H9 (cell line): ENCODE measurements around the gene MYMX. TPM values are rescaled to one million over a fixed set of nuclear protein-coding genes. Genes with fewer than 3 reads are reported as not detected.

ENCODE experiments used
- DNase-seq: peaks from one replicate; pipeline ENCODE4 v3.0.0-alpha.2; 2017
- H2AFZ ChIP-seq: one replicate; pipeline ENCODE4 v1.6.1; 2013; ENCODE audit warnings: mild to moderate bottlenecking, low read length, control low read depth, moderate library complexity
- H2AK5ac ChIP-seq: 2 replicates; pipeline ENCODE4 v1.6.1; 2013; ENCODE audit warnings: low read length, control low read depth, mixed read lengths; ENCODE audit not compliant: insufficient read length
- H2BK120ac ChIP-seq: one replicate; pipeline ENCODE4 v1.6.1; 2013; ENCODE audit warnings: low read depth, mild to moderate bottlenecking, low read length, control low read depth, inconsistent platforms; ENCODE audit not compliant: poor library complexity, severe bottlenecking
- H2BK12ac ChIP-seq: 2 replicates; pipeline ENCODE4 v1.6.1; 2013; ENCODE audit warnings: low read length, control low read depth, mixed read lengths, low read depth; ENCODE audit not compliant: insufficient read length
- H2BK15ac ChIP-seq: 2 replicates; pipeline ENCODE4 v1.6.1; 2013; ENCODE audit warnings: low read depth, low read length, control low read depth
- H2BK20ac ChIP-seq: one replicate; pipeline ENCODE4 v1.6.1; 2013; ENCODE audit warnings: low read depth, mild to moderate bottlenecking, low read length, control low read depth, inconsistent platforms; ENCODE audit not compliant: poor library complexity, severe bottlenecking
- H2BK5ac ChIP-seq: 2 replicates; pipeline ENCODE4 v1.6.1; 2013; ENCODE audit warnings: low read length, control low read depth, mixed read lengths; ENCODE audit not compliant: insufficient read length
- H3K14ac ChIP-seq: 2 replicates; pipeline ENCODE4 v1.6.1; 2013; ENCODE audit warnings: low read length, control low read depth; ENCODE audit not compliant: insufficient read depth
- H3K18ac ChIP-seq: 2 replicates; pipeline ENCODE4 v1.6.1; 2013; ENCODE audit warnings: low read depth, mild to moderate bottlenecking, mixed read lengths, low read length, control low read depth; ENCODE audit not compliant: insufficient read length
- H3K23ac ChIP-seq: 2 replicates; pipeline ENCODE4 v1.6.1; 2013; ENCODE audit warnings: low read length, control low read depth, mixed read lengths, low read depth; ENCODE audit not compliant: insufficient read length
- H3K23me2 ChIP-seq: 2 replicates; pipeline ENCODE4 v1.6.1; 2013; ENCODE audit warnings: low read depth, mild to moderate bottlenecking, mixed read lengths, low read length, control low read depth; ENCODE audit not compliant: insufficient read length, poor library complexity, severe bottlenecking
- H3K27ac ChIP-seq: 2 replicates; pipeline ENCODE4 v1.5.1; 2013; ENCODE audit warnings: low read length, control low read depth, mixed read lengths, low read depth; ENCODE audit not compliant: insufficient read length
- H3K27me3 ChIP-seq: 2 replicates; pipeline ENCODE4 v1.6.1; 2013; ENCODE audit warnings: low read length, control low read depth, inconsistent platforms; ENCODE audit not compliant: insufficient read depth
- H3K4ac ChIP-seq: 2 replicates; pipeline ENCODE4 v1.6.1; 2013; ENCODE audit warnings: low read depth, mild to moderate bottlenecking, control low read depth, inconsistent platforms, low read length, moderate library complexity
- H3K4me1 ChIP-seq: 2 replicates; pipeline ENCODE4 v1.6.1; 2013; ENCODE audit warnings: low read length, control low read depth, inconsistent platforms; ENCODE audit not compliant: insufficient read depth
- H3K4me2 ChIP-seq: 2 replicates; pipeline ENCODE4 v1.6.1; 2013; ENCODE audit warnings: low read length, control low read depth, mixed read lengths; ENCODE audit not compliant: insufficient read length, insufficient read depth
- H3K56ac ChIP-seq: 2 replicates; pipeline ENCODE4 v1.6.1; 2013; ENCODE audit warnings: low read depth, mild to moderate bottlenecking, mixed read lengths, low read length, control low read depth; ENCODE audit not compliant: insufficient read length
- H3K79me1 ChIP-seq: 2 replicates; pipeline ENCODE4 v1.6.1; 2013; ENCODE audit warnings: low read depth, mild to moderate bottlenecking, moderate library complexity, low read length, control low read depth, inconsistent platforms; ENCODE audit not compliant: insufficient read depth, poor library complexity, severe bottlenecking
- H3K79me2 ChIP-seq: 2 replicates; pipeline ENCODE4 v1.6.1; 2013; ENCODE audit warnings: low read length, control low read depth, inconsistent platforms; ENCODE audit not compliant: insufficient read depth
- H3K9ac ChIP-seq: 2 replicates; pipeline ENCODE4 v1.6.1; 2013; ENCODE audit warnings: low read length, control low read depth, mixed read lengths; ENCODE audit not compliant: insufficient read length; ENCODE audit errors: extremely low read depth
- H3K9me3 ChIP-seq: one replicate; pipeline ENCODE4 v1.6.1; 2013; ENCODE audit warnings: low read depth, low read length, inconsistent platforms; ENCODE audit not compliant: control insufficient read depth
- H3T11ph ChIP-seq: one replicate; pipeline ENCODE4 v1.6.1; 2013; ENCODE audit warnings: mild to moderate bottlenecking, low read length, control low read depth, inconsistent platforms
- H4K20me1 ChIP-seq: one replicate; pipeline ENCODE4 v1.6.1; 2013; ENCODE audit not compliant: control insufficient read depth, insufficient read length, insufficient read depth
- H4K5ac ChIP-seq: 2 replicates; pipeline ENCODE4 v1.6.1; 2013; ENCODE audit warnings: low read depth, mild to moderate bottlenecking, mixed read lengths, low read length, control low read depth; ENCODE audit not compliant: insufficient read length
- H4K8ac ChIP-seq: replicated peaks from 2 replicates; pipeline ENCODE4 v1.6.1; 2013; ENCODE audit warnings: low read length, control low read depth, mixed read lengths, low read depth; ENCODE audit not compliant: insufficient read length
- H4K91ac ChIP-seq: 2 replicates; pipeline ENCODE4 v1.6.1; 2013; ENCODE audit warnings: low read depth, mild to moderate bottlenecking, moderate library complexity, mixed read lengths, low read length, control low read depth; ENCODE audit not compliant: insufficient read length
- H3K27ac Mint-ChIP-seq, 3 experiments: 2 replicates in 2 of 3; 3 replicates in 1 of 3; pipeline ENCODE4 v1.8.0; 2020 to 2021; ENCODE audit warnings: mixed read lengths in 3 of 3, mild to moderate bottlenecking in 1 of 3, moderate library complexity in 1 of 3
- H3K27me3 Mint-ChIP-seq: 2 replicates; pipeline ENCODE4 v1.8.0; 2021; ENCODE audit warnings: low read depth, mild to moderate bottlenecking, moderate library complexity, mixed read lengths
- H3K36me3 Mint-ChIP-seq, 3 experiments: 2 replicates in 2 of 3; 3 replicates in 1 of 3; pipeline ENCODE4 v1.8.0; 2020 to 2021; ENCODE audit warnings: low read depth in 3 of 3, mixed read lengths in 3 of 3; ENCODE audit not compliant: insufficient read depth in 1 of 3
- H3K4me1 Mint-ChIP-seq, 2 experiments: 2 replicates each; pipeline ENCODE4 v1.8.0; 2020; ENCODE audit warnings: mixed read lengths in 2 of 2
- H3K4me3 Mint-ChIP-seq, 2 experiments: 2 replicates in 1 of 2; 3 replicates in 1 of 2; pipeline ENCODE4 v1.8.0; 2020 to 2021; ENCODE audit warnings: mild to moderate bottlenecking in 2 of 2, mixed read lengths in 2 of 2, moderate library complexity in 1 of 2
- H3K9me3 Mint-ChIP-seq, 2 experiments: 2 replicates in 1 of 2; 3 replicates in 1 of 2; pipeline ENCODE4 v1.8.0; 2020; ENCODE audit warnings: mild to moderate bottlenecking in 2 of 2, mixed read lengths in 2 of 2, moderate library complexity in 1 of 2
- CTCF ChIP-seq: fragments of 200-600 bp; sonication (generic); conservative IDR thresholded peaks from 3 replicates; pipeline ENCODE4 v1.8.0; 2021; ENCODE audit warnings: antibody characterized with exemption, mild to moderate bottlenecking
- WGBS: extraction: QIAGEN DNeasy Blood & Tissue Kit; methylation state at CpG from one replicate; pipeline ENCODE4 v1.1.7; 2013; ENCODE audit warnings: missing lambda C conversion rate, low lambda C conversion rate, mixed read lengths; ENCODE audit not compliant: insufficient read length; ENCODE audit errors: extremely low coverage; 5-methylcytosine and 5-hydroxymethylcytosine counted together
- total RNA-seq: library from RNA; stranded (reverse); gene quantifications from 2 replicates; pipeline ENCODE4 v1.2.1, GENCODE V29; 2021

MYMX gene
- total RNA-seq, 1 experiment from 2014 or later, result 1.1 TPM

GRCh38 chr6:44169154-44169553 is 47.6 kb upstream of the MYMX start:
- DNase-seq, result no peak
- no peak overlapping the region for H2AK5ac ChIP-seq
- H4K20me1 ChIP-seq, result peaks cover 3% of the 10 kb centered on the region
- Mint-ChIP-seq H3K27me3 (peaks cover 8% of the 10 kb centered on the region), H3K4me1 (peaks cover 28 to 37% of the 10 kb centered on the region in 2 experiments), H3K9me3 (no peaks in the 10 kb centered on the region), H3K36me3 (no peaks in the 10 kb centered on the region), H3K27ac (no peak overlapping the region; a peak in 1 of 7 replicates), H3K4me3 (no peak overlapping the region)
- no CpG with 5 or more reads among the region's 9 CpGs for WGBS
- no peaks in the 10 kb centered on the region for H3K27me3 ChIP-seq
- no peak overlapping the region for H3K27ac ChIP-seq
- no peak overlapping the region for H2BK20ac ChIP-seq
- no peaks in the 10 kb centered on the region for H3K9me3 ChIP-seq
- no peak overlapping the region for H4K91ac ChIP-seq
- no peak overlapping the region for H3K9ac ChIP-seq
- no peak for TF ChIP-seq CTCF
- H2BK15ac ChIP-seq, result no peak overlapping the region
- no peak overlapping the region for H4K5ac ChIP-seq
- H3K56ac ChIP-seq, result no peak overlapping the region
- H3T11ph ChIP-seq, result no peak overlapping the region
- no peak overlapping the region for H2BK120ac ChIP-seq
- peaks cover 10% of the 10 kb centered on the region; the same call in 1 of the 2 replicates for H3K4me1 ChIP-seq
- no peaks in the 10 kb centered on the region for H3K79me2 ChIP-seq
- H3K14ac ChIP-seq, result no peak overlapping the region
- no peak overlapping the region for H2BK12ac ChIP-seq
- no peak overlapping the region for H3K4ac ChIP-seq
- H4K8ac ChIP-seq, result no peak overlapping the region
- no peak overlapping the region for H3K23ac ChIP-seq
- H2BK5ac ChIP-seq, result no peak overlapping the region
- no peaks in the 10 kb centered on the region for H3K23me2 ChIP-seq
- H3K4me2 ChIP-seq, result no peak overlapping the region
- H3K18ac ChIP-seq, result no peak overlapping the region
- no peaks in the 10 kb centered on the region for H3K79me1 ChIP-seq
- no peak overlapping the region for H2AFZ ChIP-seq
